Measurements from ENCODE around the gene SMIM24. TPM values are rescaled to one million over a fixed set of nuclear protein-coding genes. Genes with fewer than 3 reads are reported as not detected.

Gene SMIM24
- total and polyA plus RNA-seq, 10 donors: 0.63 to 3.0 (median 1.3) TPM; not detected in 3

DNA sequence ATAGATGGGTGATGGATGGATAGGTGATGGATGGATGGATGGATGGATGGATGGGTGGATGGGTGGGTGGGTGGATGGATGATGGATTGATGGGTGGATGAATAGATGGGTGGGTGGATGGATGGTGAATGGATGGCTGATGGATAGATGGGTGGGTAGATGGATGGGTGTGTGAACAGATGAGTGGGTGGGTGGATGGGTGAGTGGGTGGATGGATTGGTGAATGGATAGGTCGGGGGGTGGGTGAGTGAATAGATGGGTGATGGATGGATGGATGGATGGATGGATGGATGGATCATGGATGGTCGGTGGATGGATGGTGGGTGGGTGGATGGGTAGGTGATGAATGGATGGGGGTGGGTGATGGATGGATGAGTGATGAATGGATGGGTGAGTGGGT, 3.5 kb downstream of the SMIM24 start:
- no peak for DNase-seq
- no peaks in the 10 kb centered on the region for H3K9me3 ChIP-seq
- peaks cover 0 to 28% (median 12%) of the 10 kb centered on the region in 6 donors for H3K4me1 ChIP-seq
- no peak overlapping the region for H3K27ac ChIP-seq
- WGBS, 5 donors: 54 to 93% (median 84%) methylated on average over 2 of the region's 2 CpGs
- TF ChIP-seq, protein P1, sequence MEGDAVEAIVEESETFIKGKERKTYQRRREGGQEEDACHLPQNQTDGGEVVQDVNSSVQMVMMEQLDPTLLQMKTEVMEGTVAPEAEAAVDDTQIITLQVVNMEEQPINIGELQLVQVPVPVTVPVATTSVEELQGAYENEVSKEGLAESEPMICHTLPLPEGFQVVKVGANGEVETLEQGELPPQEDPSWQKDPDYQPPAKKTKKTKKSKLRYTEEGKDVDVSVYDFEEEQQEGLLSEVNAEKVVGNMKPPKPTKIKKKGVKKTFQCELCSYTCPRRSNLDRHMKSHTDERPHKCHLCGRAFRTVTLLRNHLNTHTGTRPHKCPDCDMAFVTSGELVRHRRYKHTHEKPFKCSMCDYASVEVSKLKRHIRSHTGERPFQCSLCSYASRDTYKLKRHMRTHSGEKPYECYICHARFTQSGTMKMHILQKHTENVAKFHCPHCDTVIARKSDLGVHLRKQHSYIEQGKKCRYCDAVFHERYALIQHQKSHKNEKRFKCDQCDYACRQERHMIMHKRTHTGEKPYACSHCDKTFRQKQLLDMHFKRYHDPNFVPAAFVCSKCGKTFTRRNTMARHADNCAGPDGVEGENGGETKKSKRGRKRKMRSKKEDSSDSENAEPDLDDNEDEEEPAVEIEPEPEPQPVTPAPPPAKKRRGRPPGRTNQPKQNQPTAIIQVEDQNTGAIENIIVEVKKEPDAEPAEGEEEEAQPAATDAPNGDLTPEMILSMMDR (IDR thresholded peaks at IDR 0.05 in 8 of 11, conservative IDR thresholded peaks at IDR 0.05 in 3 of 11): no peak
- TF ChIP-seq POLR2A (IDR thresholded peaks at IDR 0.05): no peak
- no peak for TF ChIP-seq POLR2AphosphoS5 (IDR thresholded peaks at IDR 0.05)
- no peak overlapping the region for H3K4me3 ChIP-seq
- H3K36me3 ChIP-seq: no peaks in the 10 kb centered on the region
- H3K27me3 ChIP-seq (replicated peaks in 1 of 7): peaks cover 0 to 53% (median 15%) of the 10 kb centered on the region in 7 donors
- intact Hi-C loops (cut with DNase I; ENCODE audit: low total_unique reads): no loop called here

DNA sequence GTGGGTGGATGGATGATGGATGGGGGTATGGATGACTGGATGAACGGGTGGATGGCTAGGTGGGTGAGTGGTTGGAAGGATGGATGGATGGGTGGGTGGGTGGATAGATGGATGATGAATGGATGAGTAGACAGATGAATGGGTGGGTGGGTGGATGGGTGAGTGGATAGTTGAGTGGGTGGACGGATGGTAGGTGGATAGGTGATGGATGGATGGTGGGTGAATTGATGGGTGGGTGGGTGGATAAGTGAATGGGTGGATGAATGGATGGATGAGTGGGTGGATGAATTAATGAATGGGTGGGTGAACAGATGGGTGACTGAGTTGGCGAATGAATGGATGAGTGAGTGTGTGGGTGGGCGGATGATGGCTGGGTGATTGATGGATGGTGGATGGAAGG, 4.9 kb downstream of the SMIM24 start:
- Histone ChIP-seq H3K27ac (no peak overlapping the region), H3K4me3 (no peak overlapping the region), H3K9me3 (no peaks in the 10 kb centered on the region), H3K27me3 (replicated peaks in 1 of 7) (peaks cover 0 to 42% (median 4%) of the 10 kb centered on the region in 7 donors), H3K36me3 (no peaks in the 10 kb centered on the region), H3K4me1 (peaks cover 0 to 37% (median 13%) of the 10 kb centered on the region in 6 donors)
- TF ChIP-seq POLR2AphosphoS5 (IDR thresholded peaks at IDR 0.05): no peak
- TF ChIP-seq, protein P1 (IDR thresholded peaks at IDR 0.05 in 8 of 11, conservative IDR thresholded peaks at IDR 0.05 in 3 of 11): no peak
- no peak for TF ChIP-seq POLR2A (IDR thresholded peaks at IDR 0.05)
- 79 to 90% (median 87%) methylated on average over 4 of the region's 4 CpGs for WGBS, 5 donors
- no peak for DNase-seq
- intact Hi-C loops (cut with DNase I; ENCODE audit: low total_unique reads): no loop called here

DNA sequence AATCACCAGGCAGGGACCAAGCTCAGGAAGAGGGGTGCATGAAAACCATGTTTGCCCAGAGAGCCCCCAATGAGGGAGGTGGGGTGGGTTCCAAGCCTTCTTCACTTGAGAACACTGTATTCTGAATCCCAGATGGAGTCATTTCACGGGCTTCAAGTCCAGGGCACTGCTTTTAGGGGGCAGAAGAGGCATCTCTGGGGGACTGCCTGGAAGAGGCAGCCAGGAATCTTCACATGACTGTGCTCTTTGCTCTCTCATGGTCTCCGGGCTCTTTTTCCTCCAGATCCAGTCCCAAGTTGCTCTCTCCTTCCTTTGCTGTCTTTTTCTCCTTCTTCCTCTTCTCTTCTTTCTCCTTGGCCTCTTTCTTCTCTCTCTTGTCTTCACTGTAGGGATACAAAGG, 5.7 kb downstream of the SMIM24 start:
- Histone ChIP-seq H3K27me3 (replicated peaks in 1 of 7) (peaks cover 0 to 34% (median 0%) of the 10 kb centered on the region in 7 donors), H3K9me3 (no peaks in the 10 kb centered on the region), H3K4me1 (peaks cover 0 to 37% (median 13%) of the 10 kb centered on the region in 6 donors), H3K27ac (no peak overlapping the region), H3K4me3 (no peak overlapping the region), H3K36me3 (no peaks in the 10 kb centered on the region)
- TF ChIP-seq POLR2A (IDR thresholded peaks at IDR 0.05) (no peak), POLR2AphosphoS5 (IDR thresholded peaks at IDR 0.05) (no peak)
- TF ChIP-seq, protein P1 (IDR thresholded peaks at IDR 0.05 in 8 of 11, conservative IDR thresholded peaks at IDR 0.05 in 3 of 11): no peak
- DNase-seq: no peak
- 70 to 84% (median 74%) methylated on average over 2 of the region's 2 CpGs for WGBS, 5 donors
- intact Hi-C loops (cut with DNase I; ENCODE audit: low total_unique reads): loop anchor here (5.0 kb wide), 2 partner anchors 147 to 167 kb away; no protein-coding TSS in a partner anchor

DNA sequence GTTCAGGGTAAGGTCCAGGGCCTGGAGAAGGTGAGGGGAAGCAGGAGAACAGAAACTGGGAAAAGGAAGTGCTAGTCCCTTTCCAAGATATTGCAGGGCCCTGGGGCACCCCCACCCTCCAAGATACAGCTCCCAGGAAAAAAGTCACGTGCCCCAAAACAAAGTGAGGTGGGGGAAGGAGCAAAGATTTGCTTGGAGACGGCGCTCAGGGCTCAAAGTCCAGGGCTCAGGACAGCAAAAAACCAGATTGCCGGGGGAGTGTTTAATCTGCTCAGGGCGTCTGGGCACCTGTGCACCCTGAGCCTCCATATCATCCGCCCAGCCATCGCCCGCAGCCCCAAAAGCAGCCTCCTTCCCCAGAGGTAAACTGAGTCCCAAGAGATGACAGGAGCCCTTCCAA, 6.3 kb downstream of the SMIM24 start:
- Histone ChIP-seq H3K4me1 (peaks cover 0 to 37% (median 13%) of the 10 kb centered on the region in 6 donors), H3K27me3 (replicated peaks in 1 of 7) (peaks cover 0 to 28% (median 0%) of the 10 kb centered on the region in 7 donors), H3K27ac (no peak overlapping the region), H3K9me3 (no peaks in the 10 kb centered on the region), H3K4me3 (no peak overlapping the region), H3K36me3 (no peaks in the 10 kb centered on the region)
- TF ChIP-seq POLR2AphosphoS5 (IDR thresholded peaks at IDR 0.05) (no peak), POLR2A (IDR thresholded peaks at IDR 0.05) (no peak)
- TF ChIP-seq, protein P1 (IDR thresholded peaks at IDR 0.05 in 8 of 11, conservative IDR thresholded peaks at IDR 0.05 in 3 of 11): no peak
- intact Hi-C loops (cut with DNase I; ENCODE audit: low total_unique reads): loop anchor here (5.0 kb wide), 2 partner anchors 147 to 167 kb away; no protein-coding TSS in a partner anchor
- DNase-seq: no peak
- 87 to 90% (median 88%) methylated on average over 8 of the region's 8 CpGs for WGBS, 5 donors

All from spleen (tissue), 11 donors.